Glomerular visceral epithelial cell (primary cell): ENCODE results near the gene UBE2N.
"Not testable (repeated sequence)": the region's sequence is repeated elsewhere in the genome, so short reads cannot be mapped to it uniquely, and the experiment has no call there.

Source experiments
- DNase-seq: peaks from one replicate; pipeline ENCODE4 v3.0.0-alpha.2; 2016; ENCODE audit errors: extremely low spot score

UBE2N gene

DNA sequence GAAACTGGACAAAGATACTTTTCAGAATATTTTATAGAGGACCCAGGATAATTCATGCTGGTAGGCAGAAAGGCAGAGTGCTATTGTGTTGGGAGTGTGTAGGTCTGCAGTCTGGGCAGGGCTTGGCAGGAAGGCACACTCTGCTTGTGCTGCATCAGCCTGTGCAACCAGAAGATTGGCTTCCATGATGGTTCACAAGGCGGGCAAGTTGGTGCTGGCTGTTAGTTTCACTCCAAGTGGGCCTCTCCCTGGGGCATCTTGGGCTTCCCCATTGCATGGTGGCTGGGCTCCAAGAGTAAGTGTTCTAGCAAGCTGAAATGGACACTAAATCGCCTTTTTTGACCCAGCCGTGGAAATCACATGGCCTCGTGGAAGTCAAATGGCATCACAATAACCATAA is 1.8 kb upstream of the UBE2N start:
- no peak for DNase-seq

DNA sequence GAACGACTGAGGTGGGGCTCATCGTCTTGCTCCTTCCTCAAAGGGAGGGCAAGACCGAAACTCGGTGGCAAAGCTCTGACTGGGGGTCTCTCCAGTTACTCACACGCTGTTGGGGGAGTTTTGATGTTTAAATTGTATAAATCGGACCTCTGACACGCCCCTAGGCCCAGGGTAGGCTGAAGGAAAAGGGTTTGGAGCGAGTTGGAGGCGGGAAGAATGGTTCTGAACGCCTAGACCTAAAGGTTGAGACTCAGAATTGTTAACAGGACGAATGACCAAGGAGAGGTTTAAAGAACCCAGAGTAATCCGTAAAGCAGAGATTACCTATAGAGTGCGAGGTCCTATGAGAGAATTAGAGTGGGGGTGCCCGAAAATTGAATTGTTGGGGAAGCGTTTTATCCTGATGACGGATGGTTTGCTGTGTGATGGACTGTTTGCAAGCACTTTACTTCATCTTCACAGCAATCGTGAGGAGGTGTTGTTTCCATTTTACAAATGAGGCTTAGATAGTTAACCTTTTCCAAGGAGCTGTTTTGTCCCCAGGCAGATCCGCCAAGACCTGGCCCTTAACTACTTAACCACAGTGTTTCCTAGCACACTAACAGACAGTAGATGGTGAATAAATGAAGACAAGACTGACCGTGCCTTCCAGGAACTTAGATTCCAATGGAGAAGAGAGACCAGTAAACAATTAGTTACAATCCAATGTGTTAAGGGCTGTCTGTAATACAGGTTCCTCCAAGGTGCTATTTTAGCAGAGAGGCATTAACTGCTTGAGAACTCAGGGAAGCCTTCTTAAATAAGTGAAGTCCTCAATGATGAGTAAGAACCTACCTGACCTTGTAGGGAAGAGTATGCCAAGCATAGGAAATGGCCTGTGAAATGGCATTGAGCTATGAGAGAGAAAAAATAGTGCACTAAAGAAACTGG is 929 bp upstream of the UBE2N start:
- DNase-seq, result no peak

GRCh38 chr12:93441081-93441616 is 598 bp downstream of the UBE2N start:
- DNase-seq, result peak; percentile 11

DNA sequence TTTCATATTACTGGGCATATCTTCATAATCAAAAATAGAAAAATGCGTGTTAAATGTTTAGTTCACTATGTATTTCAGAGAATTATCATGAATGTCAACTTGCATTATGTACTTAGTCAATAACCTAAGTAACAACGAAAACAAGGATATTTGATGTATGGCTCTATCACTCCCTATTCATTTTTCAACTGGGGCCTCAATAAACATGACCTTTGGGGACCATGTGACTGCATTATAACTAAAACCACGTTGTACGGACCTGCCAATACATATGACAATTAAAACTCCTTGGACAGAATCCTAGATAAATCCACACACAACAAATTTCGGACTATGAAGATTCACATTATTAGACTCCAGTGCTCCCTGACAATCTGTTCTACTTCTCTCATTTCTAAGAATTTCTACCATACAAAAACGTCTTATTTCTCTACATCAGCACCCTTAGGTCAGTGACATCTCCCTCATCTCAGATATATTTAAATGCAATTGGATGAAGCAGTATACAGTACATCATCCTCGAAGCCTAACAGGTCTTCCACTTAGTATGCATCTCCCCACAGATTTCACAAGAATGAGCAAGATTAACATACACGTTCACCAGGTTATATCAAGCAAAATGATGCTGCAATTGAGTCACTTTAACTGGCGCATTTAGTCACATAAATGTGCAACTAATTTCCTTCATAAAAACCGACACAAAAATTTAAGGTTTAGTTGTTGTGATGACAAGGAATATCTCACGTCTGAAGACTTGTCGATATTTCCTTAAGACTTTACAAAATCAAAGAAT is 1.5 kb downstream of the UBE2N start:
- no peak for DNase-seq

GRCh38 chr12:93438266-93439050 is 3.3 kb downstream of the UBE2N start:
- no peak for DNase-seq

GRCh38 chr12:93434256-93434865 is 7.4 kb downstream of the UBE2N start:
- DNase-seq, result no peak

DNA sequence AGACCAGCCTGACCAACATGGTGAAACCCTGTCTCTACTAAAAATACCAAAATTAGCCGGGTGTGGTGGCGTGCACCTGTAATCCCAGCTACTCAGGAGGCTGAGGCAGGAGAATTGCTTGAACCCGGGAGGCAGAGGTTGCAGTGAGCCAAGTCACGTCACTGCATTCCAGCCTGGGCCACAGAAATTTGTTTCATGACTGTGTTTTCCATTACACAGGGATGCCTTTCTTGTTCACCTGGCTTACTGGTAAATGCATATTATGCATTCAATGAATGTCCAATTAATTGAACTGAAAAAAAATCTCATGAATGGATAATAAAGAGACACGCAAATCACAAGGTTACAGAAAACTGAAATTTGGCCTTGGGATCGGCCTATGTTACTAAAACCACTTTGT is 9.7 kb downstream of the UBE2N start:
- not testable (repeated sequence) for DNase-seq

- DNase-seq, result no peak
These were observed 11.5 kb downstream of the UBE2N start for GRCh38 chr12:93430280-93430679.

DNA sequence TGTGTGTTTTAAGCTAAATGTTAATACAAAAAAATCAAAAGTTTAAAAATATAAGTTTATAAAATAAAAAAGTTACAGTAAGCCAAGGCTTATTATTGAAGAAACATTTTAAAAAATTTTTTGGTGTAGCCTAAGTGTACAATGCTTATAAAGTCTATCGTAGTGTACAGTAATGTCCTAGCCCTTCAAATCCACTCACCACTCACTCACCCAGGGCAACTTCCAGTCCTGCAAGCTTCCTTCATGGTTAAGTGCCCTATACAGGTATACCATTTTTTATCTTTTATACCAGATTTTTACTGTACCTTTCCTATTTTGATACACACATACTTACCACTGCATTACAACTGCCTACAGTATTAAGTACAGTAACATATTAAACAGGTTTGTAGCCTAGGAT is 11.9 kb downstream of the UBE2N start:
- no peak for DNase-seq

DNA sequence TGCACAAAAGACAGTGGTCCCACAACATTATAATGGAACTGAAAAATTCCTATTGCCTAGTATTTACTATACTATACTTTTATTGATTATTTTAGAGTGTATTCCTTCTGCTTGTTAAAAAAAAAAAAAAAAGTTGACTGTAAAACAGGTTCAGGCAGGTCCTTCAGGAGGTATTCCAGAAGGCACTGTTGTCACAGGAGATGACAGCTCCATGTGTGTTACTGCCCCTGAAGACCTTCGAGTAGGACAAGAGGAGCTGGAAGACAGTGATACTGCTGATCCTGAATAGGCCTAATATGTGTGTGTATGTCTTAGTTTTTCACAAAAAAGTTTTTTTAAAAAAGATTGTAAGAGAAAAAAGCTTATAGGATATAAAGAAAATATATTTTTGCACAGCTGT is 12.3 kb downstream of the UBE2N start:
- no peak for DNase-seq

GRCh38 chr12:93427779-93428564 is 13.8 kb downstream of the UBE2N start:
- DNase-seq, result no peak

DNA sequence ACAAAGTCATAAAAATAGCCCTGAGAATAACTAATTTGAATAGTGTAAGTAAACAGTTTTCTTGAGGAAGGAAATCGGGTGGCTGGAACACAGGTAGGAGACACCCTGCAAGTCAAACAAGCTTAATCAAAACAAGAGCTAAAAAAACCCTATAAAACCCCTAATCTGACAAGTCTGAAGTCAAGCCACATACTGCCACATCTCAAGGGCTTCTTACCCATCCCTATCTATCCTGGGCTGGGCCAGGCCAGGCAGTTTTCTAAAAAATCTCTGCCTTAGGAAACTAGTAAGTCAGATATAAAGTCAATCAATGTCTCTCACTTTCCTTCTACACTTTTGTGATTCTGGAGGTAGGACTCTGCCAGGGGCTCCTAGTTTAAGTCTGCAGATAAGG is 15.3 kb downstream of the UBE2N start:
- no peak for DNase-seq

GRCh38 chr12:93425736-93426411 is 15.9 kb downstream of the UBE2N start:
- no peak for DNase-seq

GRCh38 chr12:93422050-93422449 is 19.7 kb downstream of the UBE2N start:
- no peak for DNase-seq

- peak; percentile 34 for DNase-seq
These were observed 22.2 kb downstream of the UBE2N start for GRCh38 chr12:93419388-93420034.

DNA sequence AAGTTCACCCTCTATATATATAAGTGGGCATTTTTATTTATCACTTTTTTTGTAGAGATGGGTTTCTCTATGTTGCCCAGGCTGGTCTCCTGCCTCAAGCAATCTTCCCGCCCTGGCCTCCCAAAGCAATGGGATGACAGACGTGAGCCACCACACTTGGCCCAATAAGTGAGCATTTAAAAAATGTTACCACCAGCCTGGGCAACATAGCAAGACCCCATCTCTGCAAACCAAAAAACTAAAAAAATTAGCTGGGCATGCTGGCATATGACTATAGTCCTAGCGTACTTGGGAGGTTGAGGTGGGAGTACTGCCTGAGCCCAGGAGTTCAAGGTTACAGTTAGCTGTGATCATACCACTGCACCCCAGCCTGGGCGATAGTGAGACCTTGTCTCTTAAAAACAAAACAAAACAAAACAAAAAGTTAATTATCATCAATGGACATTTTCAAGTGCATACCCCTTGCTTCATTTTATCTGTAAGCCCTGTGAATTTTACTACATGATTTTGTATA is 23.7 kb downstream of the UBE2N start:
- DNase-seq, result no peak

DNA sequence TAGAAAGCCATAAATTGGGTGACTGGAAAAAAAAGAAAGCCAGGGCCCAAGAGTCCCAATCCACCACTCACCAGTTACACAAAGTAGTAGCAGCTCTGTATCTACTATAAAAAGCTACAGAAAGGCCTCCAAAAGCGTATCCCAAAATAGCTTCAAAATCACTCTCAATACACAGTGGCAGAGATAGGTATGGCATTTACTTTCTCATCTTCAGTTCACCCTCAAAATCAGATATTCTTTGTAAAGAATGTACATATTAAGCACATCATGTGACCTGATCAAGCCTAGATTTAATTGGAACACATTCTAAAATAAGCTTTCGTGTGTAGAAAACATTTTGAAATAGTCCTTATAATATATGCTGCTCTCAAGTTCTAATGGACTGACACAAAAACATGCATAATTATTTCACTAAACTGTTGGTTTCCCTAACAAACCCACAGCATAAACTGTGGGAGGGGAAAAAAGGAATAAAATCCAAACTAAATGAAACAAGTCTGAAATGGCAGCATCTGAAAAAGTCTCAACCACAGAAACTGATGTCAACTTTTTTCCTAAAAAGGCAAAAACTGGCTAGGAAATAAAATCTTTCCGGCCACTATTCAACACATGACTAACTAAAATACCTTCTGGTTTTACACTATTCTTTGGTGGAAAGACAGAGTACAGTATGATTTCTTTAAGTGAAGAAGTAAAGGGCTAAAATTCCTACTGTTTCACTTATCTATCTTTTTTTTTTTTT is 25.9 kb downstream of the UBE2N start:
- peak; percentile 25 for DNase-seq

DNA sequence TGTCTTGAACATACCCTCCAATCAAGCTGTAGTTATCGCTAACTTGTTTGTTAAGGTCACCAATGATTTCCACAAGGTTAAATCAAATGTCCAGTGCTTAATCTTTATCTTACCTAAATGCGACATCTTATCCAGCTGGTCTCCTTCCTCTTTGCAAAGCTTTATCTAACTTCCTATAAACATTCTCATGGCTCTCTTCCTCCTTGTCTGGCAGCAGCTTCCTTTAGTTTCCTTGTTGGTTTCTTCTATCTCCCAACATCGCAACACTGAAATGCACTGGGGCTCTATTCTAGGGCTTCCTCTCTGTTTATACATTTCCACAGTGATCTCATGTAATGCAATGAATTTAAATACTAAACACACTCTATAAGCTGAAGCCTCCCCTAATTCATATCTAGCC is 28.7 kb downstream of the UBE2N start:
- no peak for DNase-seq

DNA sequence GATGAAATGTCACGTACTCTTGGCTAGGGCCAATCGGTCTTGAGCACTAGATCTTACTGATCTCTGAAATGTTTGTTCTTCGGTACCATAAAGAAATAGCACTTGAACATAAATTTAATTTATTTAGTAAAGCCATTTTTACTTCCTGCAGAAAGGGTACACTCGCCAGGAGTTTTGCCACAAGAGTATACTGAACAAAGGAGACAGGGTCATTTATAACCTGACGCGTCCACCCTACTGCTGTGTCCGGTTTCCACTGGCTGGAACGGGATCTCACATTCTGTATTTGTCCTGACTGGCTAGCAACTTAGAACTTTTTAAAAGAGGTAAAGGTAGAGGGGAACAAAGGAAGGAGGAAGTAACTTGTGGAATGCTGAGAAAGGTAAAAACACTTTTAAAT is 29.4 kb downstream of the UBE2N start:
- DNase-seq, result not testable (repeated sequence)
